Omental fat pad (tissue), 4 donors: ENCODE data around the gene FGF4. TPM values are rescaled to one million over a fixed set of nuclear protein-coding genes. Genes with fewer than 3 reads are reported as not detected.
"Not testable (repeated sequence)": the region's sequence is repeated elsewhere in the genome, so short reads cannot be mapped to it uniquely, and the experiment has no call there.

Experiments
- ATAC-seq: fragments of 150-250 bp; one replicate; pipeline ENCODE4 v1.9.1; 2016; ENCODE audit warnings: mild to moderate bottlenecking, moderate library complexity; ENCODE audit not compliant: low FRiP score
- DNase-seq: peaks from one replicate; pipeline ENCODE4 v3.0.0-alpha.2; 2019; ENCODE audit warnings: low spot score
- CTCF ChIP-seq, 3 donors: fragments of 450-650 bp; IDR thresholded peaks; one replicate each; pipeline ENCODE4 v1.5.1; 2016 to 2017; ENCODE audit warnings: antibody characterized with exemption in 3 of 3, mild to moderate bottlenecking in 3 of 3, moderate library complexity in 2 of 3
- total RNA-seq, 4 donors: library from RNA; depleted of rRNA; stranded (reverse); fragments of >200 nt; gene quantifications; one replicate each; pipeline ENCODE4 v1.1.0, GENCODE V29; 2016

Gene FGF4
- total RNA-seq, 4 donors from 2014 or later = not detected

GRCh38 chr11:69774354-69775162 lies 583 bp downstream of the FGF4 start:
- TF ChIP-seq CTCF (IDR thresholded peaks at IDR 0.05) = no peak
- DNase-seq = no peak
- no peak for ATAC-seq

GRCh38 chr11:69773626-69774353 lies 1.4 kb downstream of the FGF4 start:
- TF ChIP-seq CTCF (IDR thresholded peaks at IDR 0.05) = no peak
- ATAC-seq (no peak), DNase-seq (no peak)

- no peak for TF ChIP-seq CTCF (IDR thresholded peaks at IDR 0.05)
- ATAC-seq = no peak
- no peak for DNase-seq
Measured at GRCh38 chr11:69771466-69771865, 3.7 kb downstream of the FGF4 start.

GRCh38 chr11:69770540-69770939 lies 4.6 kb downstream of the FGF4 start:
- no peak for DNase-seq
- TF ChIP-seq CTCF (IDR thresholded peaks at IDR 0.05) = no peak

GRCh38 chr11:69765498-69765995 lies 9.6 kb downstream of the FGF4 start:
- ATAC-seq (no peak), DNase-seq (no peak)
- no peak for TF ChIP-seq CTCF (IDR thresholded peaks at IDR 0.05)

More at GRCh38 chr11:69770540-69770939, 4.6 kb downstream of the FGF4 start:
- ATAC-seq = no peak

GRCh38 chr11:69764918-69765317 lies 10.2 kb downstream of the FGF4 start:
- DNase-seq, ATAC-seq: not testable (repeated sequence)

GRCh38 chr11:69760319-69760718 lies 14.8 kb downstream of the FGF4 start:
- TF ChIP-seq CTCF (IDR thresholded peaks at IDR 0.05) = no peak
- ATAC-seq (no peak), DNase-seq (no peak)
